Keratinocyte (primary cell): ENCODE measurements around the gene RBMS3.

Source experiments
- EZH2 ChIP-seq: IDR thresholded peaks from one replicate; pipeline ENCODE4 v1.6.1; 2012; ENCODE audit warnings: inconsistent platforms, mild to moderate bottlenecking, low read length, moderate library complexity
- TF ChIP-seq, protein P1 (sequence below), 3 experiments: IDR thresholded peaks in 1 of 3; conservative IDR thresholded peaks in 1 of 3; optimal IDR thresholded peaks in 1 of 3; 2 replicates in 2 of 3; 3 replicates in 1 of 3; pipeline versions ENCODE3 to v1.5.1; 2011; ENCODE audit warnings: low read length in 3 of 3, mild to moderate bottlenecking in 3 of 3, moderate library complexity in 2 of 3, control low read depth in 1 of 3, inconsistent platforms in 1 of 3; ENCODE audit not compliant: insufficient read depth in 2 of 3; ENCODE audit errors: extremely low read depth in 1 of 3

DNA sequence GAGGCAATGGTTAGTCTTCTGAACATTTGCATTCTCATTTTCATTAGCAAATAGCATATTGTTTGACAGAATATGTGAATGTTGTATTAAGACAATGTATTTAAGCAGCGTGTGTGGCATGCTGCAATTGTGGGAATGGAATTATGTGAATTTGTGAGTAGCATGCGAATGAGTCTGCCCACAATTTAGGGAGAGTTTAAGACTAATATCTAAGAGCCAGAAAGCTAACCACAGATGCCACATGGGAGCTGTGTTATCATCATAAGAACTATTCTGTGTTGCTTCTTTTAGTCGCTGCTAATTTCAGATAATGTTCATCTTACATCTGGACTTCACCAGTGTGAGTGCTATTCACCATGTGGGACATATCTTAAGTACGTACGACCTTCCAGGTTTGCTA, 494.5 kb downstream of the RBMS3 start:
- TF ChIP-seq, protein P1, sequence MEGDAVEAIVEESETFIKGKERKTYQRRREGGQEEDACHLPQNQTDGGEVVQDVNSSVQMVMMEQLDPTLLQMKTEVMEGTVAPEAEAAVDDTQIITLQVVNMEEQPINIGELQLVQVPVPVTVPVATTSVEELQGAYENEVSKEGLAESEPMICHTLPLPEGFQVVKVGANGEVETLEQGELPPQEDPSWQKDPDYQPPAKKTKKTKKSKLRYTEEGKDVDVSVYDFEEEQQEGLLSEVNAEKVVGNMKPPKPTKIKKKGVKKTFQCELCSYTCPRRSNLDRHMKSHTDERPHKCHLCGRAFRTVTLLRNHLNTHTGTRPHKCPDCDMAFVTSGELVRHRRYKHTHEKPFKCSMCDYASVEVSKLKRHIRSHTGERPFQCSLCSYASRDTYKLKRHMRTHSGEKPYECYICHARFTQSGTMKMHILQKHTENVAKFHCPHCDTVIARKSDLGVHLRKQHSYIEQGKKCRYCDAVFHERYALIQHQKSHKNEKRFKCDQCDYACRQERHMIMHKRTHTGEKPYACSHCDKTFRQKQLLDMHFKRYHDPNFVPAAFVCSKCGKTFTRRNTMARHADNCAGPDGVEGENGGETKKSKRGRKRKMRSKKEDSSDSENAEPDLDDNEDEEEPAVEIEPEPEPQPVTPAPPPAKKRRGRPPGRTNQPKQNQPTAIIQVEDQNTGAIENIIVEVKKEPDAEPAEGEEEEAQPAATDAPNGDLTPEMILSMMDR (optimal IDR thresholded peaks at IDR 0.05 in 1 of 3, IDR thresholded peaks at IDR 0.05 in 1 of 3, conservative IDR thresholded peaks at IDR 0.05 in 1 of 3; ENCODE audit: extremely low read depth in 1 of 3, insufficient read depth in 2 of 3, low read length in 3 of 3), result no peak
- TF ChIP-seq EZH2, result no peak
